GM10847 (cell line): ENCODE measurements around the gene HGF.

Source experiments
- POLR2A ChIP-seq: IDR thresholded peaks from 2 replicates; pipeline ENCODE4 v1.6.1; 2011; ENCODE audit not compliant: insufficient read length; ENCODE audit errors: extremely low read depth

Gene HGF

GRCh38 chr7:81751619-81752317 is 18.1 kb downstream of the HGF start:
- no peak for TF ChIP-seq POLR2A

DNA sequence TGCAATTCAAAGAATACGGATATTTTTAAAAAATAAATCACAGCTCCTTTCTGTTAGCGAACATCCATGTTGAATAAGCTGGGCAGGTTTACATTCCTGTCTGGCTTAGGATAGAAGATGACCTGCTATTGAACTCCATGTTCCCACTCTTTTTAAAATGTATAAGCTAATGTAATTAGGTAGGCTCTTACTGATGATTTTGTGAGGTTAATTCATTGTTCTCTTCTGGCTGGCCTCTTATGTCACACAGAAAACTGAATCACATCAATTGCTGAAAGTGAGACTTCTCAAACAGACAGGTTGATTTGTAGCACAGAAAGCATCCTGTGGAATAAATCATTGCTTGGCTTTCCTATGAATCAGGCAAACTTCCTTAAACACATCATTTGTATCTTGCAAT is 24.2 kb downstream of the HGF start:
- TF ChIP-seq POLR2A = no peak

- TF ChIP-seq POLR2A = no peak
Measured at GRCh38 chr7:81744389-81744788, 25.5 kb downstream of the HGF start.

DNA sequence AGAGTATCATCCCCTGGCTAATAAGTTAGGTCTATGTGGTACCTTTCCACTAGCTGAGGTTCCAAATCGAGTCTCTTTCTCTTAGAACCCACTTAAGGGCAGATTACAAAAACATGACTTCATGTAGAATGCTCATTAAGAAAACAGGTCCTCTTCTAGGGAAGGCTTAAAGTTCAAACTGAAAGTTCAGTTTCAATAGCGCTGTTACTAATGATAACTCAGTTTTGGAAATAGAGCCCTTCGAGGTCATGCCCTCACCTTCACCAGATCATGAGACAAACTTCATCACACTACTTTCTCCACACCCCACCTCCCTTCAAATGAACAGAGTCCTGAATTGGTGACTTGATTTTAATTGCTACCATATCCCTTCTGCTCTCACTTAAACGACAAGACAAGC is 26.2 kb downstream of the HGF start:
- no peak for TF ChIP-seq POLR2A

DNA sequence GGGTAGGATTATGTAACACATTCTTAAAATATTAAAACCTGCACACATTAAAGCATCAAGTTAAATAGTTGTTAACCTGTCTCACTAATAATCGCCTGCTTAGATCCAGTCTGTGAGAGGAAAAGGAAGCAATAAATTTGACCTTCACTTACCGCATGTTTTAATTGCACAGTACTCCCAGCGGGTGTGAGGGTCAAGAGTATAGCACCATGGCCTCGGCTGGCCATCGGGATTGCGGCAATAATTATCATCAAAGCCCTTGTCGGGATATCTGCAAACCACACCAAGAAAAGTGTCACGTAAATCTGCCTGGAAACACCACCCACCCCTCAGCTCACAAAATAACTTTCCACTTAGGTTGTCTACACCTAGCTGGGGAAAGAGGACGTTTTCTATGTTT is 26.6 kb downstream of the HGF start:
- no peak for TF ChIP-seq POLR2A

DNA sequence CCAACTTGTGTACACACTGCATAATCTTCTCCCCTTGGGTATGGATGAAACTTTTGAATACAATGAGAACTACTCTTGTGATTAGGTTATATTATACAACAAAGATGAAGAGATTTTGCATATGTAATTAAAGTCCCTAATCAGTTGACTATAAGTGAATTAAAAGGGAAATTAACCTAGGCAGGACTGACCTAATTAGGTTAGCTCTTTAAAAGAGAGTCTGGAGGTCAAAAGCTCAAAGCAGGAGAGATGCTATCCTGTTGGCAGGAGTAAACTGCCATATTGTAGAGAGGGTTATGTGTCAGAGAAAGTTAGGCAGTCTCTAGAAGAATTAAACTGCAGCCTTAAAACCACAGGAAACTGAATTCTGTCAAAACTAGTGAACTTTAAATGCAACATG is 29.4 kb downstream of the HGF start:
- no peak for TF ChIP-seq POLR2A

GRCh38 chr7:81736091-81736490 is 33.8 kb downstream of the HGF start:
- TF ChIP-seq POLR2A = no peak

DNA sequence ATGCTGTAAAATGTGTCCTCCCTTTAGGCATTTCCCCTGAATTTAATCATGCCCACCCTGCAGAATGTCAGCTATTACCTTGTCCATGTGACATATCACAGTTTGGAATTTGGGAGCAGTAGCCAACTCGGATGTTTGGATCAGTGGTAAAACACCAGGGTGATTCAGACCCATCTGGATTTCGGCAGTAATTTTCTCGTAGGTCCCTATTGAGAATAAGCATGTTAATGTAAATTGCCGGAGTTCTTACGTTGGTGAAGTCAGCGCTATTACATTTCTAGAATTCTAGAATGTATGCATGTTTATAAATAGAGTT is 44.1 kb downstream of the HGF start:
- no peak for TF ChIP-seq POLR2A

DNA sequence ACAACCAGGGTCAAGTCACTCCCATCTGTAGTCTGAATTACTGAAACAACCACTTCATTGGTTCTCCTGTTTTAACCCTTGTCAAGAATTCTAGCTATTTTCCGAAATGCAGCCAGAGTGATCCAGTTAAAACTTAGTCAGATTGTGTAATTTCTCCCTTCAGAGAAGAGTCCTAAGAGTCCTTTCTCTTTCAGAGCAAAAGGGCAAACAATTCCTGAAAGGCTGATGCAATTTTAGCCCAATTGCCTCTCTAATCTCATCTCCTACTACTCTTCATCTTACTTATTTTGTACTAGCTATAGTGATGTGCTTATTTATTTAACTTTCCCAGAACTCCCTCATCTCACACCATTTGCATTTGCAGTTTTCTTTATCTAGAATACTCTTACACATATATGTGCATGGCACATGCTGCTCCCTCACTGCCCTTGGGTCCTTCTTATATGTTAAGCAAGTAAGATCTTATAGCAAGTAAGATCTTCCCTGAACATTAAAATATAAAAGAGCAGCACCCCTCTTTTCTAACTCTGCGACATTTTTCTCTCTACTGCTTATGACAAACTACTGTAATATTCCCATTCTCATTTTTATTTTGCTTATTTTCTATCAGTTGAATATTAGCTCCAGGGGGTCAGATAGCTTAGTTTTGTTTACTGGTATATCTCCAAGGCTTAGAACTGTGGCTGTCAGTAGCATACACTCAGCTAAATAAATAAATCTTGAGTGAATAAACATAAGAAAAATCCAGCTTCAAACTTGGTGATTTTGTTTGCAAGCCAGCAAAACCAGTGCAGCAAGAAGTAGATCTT is 44.6 kb downstream of the HGF start:
- no peak for TF ChIP-seq POLR2A

- TF ChIP-seq POLR2A = no peak
Measured at GRCh38 chr7:81721437-81721836, 48.4 kb downstream of the HGF start.

GRCh38 chr7:81719865-81720264 is 50.0 kb downstream of the HGF start:
- TF ChIP-seq POLR2A = no peak

DNA sequence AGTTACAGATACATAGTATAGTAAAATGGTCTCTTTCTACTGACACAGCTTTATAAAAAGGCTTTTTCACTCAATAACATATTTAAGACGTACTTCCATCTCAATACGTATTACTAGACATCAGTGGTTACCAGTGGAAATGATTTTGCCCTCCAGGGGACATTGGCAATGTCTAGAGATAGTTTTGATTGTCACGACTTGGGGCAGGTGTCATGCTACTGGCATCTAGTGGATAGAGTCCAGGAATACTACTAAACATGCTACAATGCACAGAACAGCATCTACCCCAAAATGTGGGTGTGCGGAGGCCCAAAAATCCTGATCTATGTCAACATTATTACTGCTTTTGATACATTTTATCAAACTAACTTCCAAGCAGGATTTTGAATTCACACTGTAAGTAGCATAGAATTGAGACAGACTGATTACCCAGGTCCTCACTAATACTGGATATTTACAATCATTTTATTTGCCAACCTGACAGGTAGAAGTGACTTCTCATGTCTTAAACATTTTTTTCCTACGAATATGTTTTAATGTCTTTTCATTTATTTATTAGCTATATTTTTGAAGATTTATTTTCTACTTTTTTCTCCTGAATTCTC is 53.8 kb downstream of the HGF start:
- no peak for TF ChIP-seq POLR2A

DNA sequence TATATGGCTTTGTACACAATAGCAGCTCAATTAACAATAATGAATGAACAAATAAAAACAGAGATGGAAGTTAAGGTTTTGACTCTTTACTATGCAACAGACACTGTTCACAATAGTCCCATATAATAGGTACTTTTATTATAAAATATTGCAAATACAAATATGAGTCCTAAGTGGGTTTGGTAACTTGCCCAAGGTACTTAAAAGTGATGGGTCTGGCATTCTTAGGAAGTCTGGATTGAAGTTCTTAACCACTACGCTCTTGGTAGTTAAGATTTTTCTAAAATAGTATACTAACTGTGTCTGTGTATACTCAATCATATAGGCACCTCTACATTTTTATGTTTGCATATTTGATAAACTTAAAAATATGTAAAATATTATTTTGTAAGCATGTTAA is 55.5 kb downstream of the HGF start:
- no peak for TF ChIP-seq POLR2A

GRCh38 chr7:81710751-81711150 is 59.1 kb downstream of the HGF start:
- no peak for TF ChIP-seq POLR2A

DNA sequence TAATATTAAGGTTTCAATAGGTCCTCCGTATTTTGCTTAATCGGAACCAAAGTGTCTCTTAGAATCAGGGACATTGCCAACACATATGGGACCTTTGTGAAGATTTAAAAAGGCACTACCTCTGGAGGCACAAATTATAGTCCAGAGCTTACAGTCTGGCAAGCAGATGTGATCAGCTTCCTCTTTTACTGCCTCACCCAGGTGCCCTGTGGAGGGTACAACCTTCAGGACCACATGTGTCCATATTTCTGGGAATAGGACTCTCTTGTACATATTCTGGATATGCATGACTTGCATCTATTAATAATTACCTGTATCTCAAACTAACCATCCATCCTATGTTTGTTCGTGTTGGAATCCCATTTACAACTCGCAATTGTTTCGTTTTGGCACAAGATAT is 60.0 kb downstream of the HGF start:
- TF ChIP-seq POLR2A = no peak

GRCh38 chr7:81707966-81708365 is 61.9 kb downstream of the HGF start:
- no peak for TF ChIP-seq POLR2A
